Smooth muscle cell of the umbilical artery (primary cell): ENCODE data around the gene CABYR. TPM values are rescaled to one million over a fixed set of nuclear protein-coding genes. Genes with fewer than 3 reads are reported as not detected.

Source experiments
- total RNA-seq: library from RNA; depleted of rRNA; stranded (reverse); fragments of >200 nt; gene quantifications from 2 replicates; pipeline ENCODE4 v1.2.3, GENCODE V29; 2014

CABYR gene
- 4.5 and 5.8 TPM in 2 replicates for total RNA-seq

GRCh38 chr18:24138789-24139616 is at the start of gene CABYR:
Gene CABYR (plus strand): TSS chr18:24139062. CDS start chr18:24143115, 4,053 bp downstream.

Other genes with a start within 250 kb of the CABYR start
- 13.4 TPM in 2 replicates for gene TTC39C, start 124.3 kb upstream of the CABYR start, total RNA-seq